HEK293 (cell line): ENCODE results near the gene FGF6.

Experiments used
- CTCF ChIA-PET: fragments of 350-600 bp; formaldehyde crosslinking; extraction: SDS; loops from one replicate; lab custom pipeline; 2021; ENCODE audit warnings: antibody characterized with exemption; lab: Yijun Ruan, JAX
- POLR2A ChIA-PET: fragments of 300-600 bp; formaldehyde crosslinking; extraction: SDS; loops from one replicate; lab custom pipeline; 2020; ENCODE audit warnings: antibody characterized with exemption, inconsistent platforms; lab: Yijun Ruan, JAX
- H3K27ac ChIP-seq: fragments of 200-500 bp; sonication (Bioruptor generic); 2 replicates; pipeline ENCODE4 v1.5.1; 2014; ENCODE audit warnings: low read depth, low read length, control low read depth, inconsistent platforms; ENCODE audit errors: extremely low read depth
- H3K36me3 ChIP-seq, 2 experiments: fragments of 200-500 bp in 1 of 2; sonication (Bioruptor generic) in 1 of 2; 1 replicate in 1 of 2; 2 replicates in 1 of 2; pipeline ENCODE4 v1.5.1; 2014 to 2017; ENCODE audit warnings: inconsistent platforms in 2 of 2, low read length in 2 of 2; ENCODE audit not compliant: control insufficient read depth in 2 of 2, insufficient read depth in 1 of 2
- H3K4me1 ChIP-seq: fragments of 200-500 bp; sonication (Bioruptor generic); 2 replicates; pipeline ENCODE4 v1.5.1; 2014; ENCODE audit warnings: mild to moderate bottlenecking, low read length, inconsistent platforms; ENCODE audit not compliant: control insufficient read depth, insufficient read depth
- H3K4me3 ChIP-seq: 2 replicates; pipeline ENCODE4 v1.5.1; 2011; ENCODE audit warnings: low read depth, mild to moderate bottlenecking, control low read depth, low read length, moderate library complexity
- H3K9me3 ChIP-seq: fragments of 200-500 bp; sonication (Bioruptor generic); 2 replicates; pipeline ENCODE4 v1.5.1; 2014; ENCODE audit warnings: low read depth, low read length, inconsistent platforms; ENCODE audit not compliant: control insufficient read depth, insufficient read depth
- GLIS1 ChIP-seq: fragments of 450-650 bp; formaldehyde crosslinking; IDR thresholded peaks from 2 replicates; pipeline ENCODE4 v1.5.1; 2016; ENCODE audit warnings: missing biosample characterization, missing genetic modification characterization
- KLF1 ChIP-seq: fragments of 450-650 bp; formaldehyde crosslinking; IDR thresholded peaks from 2 replicates; pipeline ENCODE4 v1.5.1; 2016; ENCODE audit warnings: missing biosample characterization, missing genetic modification characterization
- KLF8 ChIP-seq: fragments of 450-650 bp; formaldehyde crosslinking; IDR thresholded peaks from 2 replicates; pipeline ENCODE4 v1.5.1; 2016; ENCODE audit warnings: missing biosample characterization, missing genetic modification characterization
- PRDM6 ChIP-seq: fragments of 450-650 bp; formaldehyde crosslinking; IDR thresholded peaks from 2 replicates; pipeline ENCODE4 v1.5.1; 2017; ENCODE audit warnings: missing biosample characterization, missing genetic modification characterization
- RBAK ChIP-seq: fragments of 450-650 bp; formaldehyde crosslinking; IDR thresholded peaks from 2 replicates; pipeline ENCODE4 v1.5.1; 2016; ENCODE audit warnings: missing biosample characterization, missing genetic modification characterization
- REST ChIP-seq: fragments of 450-650 bp; formaldehyde crosslinking; IDR thresholded peaks from 2 replicates; pipeline ENCODE4 v1.5.1; 2016; ENCODE audit warnings: missing biosample characterization, missing genetic modification characterization
- SETDB1 ChIP-seq: IDR thresholded peaks from one replicate; pipeline ENCODE4 v1.6.1; 2017; ENCODE audit warnings: mild to moderate bottlenecking, low read length, moderate library complexity, mixed read lengths; ENCODE audit not compliant: insufficient read length
- SP7 ChIP-seq: fragments of 450-650 bp; formaldehyde crosslinking; IDR thresholded peaks from 2 replicates; pipeline ENCODE4 v1.5.1; 2016; ENCODE audit warnings: missing biosample characterization, missing genetic modification characterization
- TRIM28 ChIP-seq: IDR thresholded peaks from 2 replicates; pipeline ENCODE4 v1.6.1; 2011; ENCODE audit warnings: low read length, control low read depth, borderline replicate concordance
- WT1 ChIP-seq: fragments of 450-650 bp; formaldehyde crosslinking; IDR thresholded peaks from 2 replicates; pipeline ENCODE4 v1.5.1; 2016; ENCODE audit warnings: missing biosample characterization, missing genetic modification characterization
- ZBTB26 ChIP-seq: fragments of 450-650 bp; formaldehyde crosslinking; optimal IDR thresholded peaks from 2 replicates; pipeline ENCODE3; 2016; ENCODE audit warnings: missing biosample characterization, mild to moderate bottlenecking, missing genetic modification characterization
- ZBTB8A ChIP-seq: fragments of 450-650 bp; formaldehyde crosslinking; IDR thresholded peaks from 2 replicates; pipeline ENCODE4 v1.5.1; 2016; ENCODE audit warnings: missing biosample characterization, missing genetic modification characterization
- ZNF140 ChIP-seq: fragments of 450-650 bp; formaldehyde crosslinking; IDR thresholded peaks from 2 replicates; pipeline ENCODE4 v1.5.1; 2016; ENCODE audit warnings: missing biosample characterization, missing genetic modification characterization
- ZNF146 ChIP-seq: fragments of 450-650 bp; formaldehyde crosslinking; IDR thresholded peaks from 2 replicates; pipeline ENCODE4 v1.5.1; 2016; ENCODE audit warnings: missing biosample characterization, missing genetic modification characterization
- ZNF148 ChIP-seq: fragments of 450-650 bp; formaldehyde crosslinking; IDR thresholded peaks from 2 replicates; pipeline ENCODE4 v1.5.0; 2017; ENCODE audit warnings: missing biosample characterization, missing genetic modification characterization, borderline replicate concordance
- ZNF24 ChIP-seq: fragments of 450-650 bp; formaldehyde crosslinking; IDR thresholded peaks from 2 replicates; pipeline ENCODE4 v1.5.1; 2016; ENCODE audit warnings: missing biosample characterization, missing genetic modification characterization
- ZNF274 ChIP-seq, 2 experiments: fragments of 200-500 bp in 1 of 2; fragments of 450-650 bp in 1 of 2; sonication (Bioruptor generic) in 1 of 2; formaldehyde crosslinking in 1 of 2; IDR thresholded peaks; 2 replicates each; pipeline versions ENCODE4 v1.5.1 to v1.6.1; 2014 to 2016; ENCODE audit warnings: borderline replicate concordance in 1 of 2, inconsistent platforms in 1 of 2, low read length in 1 of 2, missing biosample characterization in 1 of 2, missing genetic modification characterization in 1 of 2
- ZNF311 ChIP-seq: fragments of 450-650 bp; formaldehyde crosslinking; IDR thresholded peaks from 2 replicates; pipeline ENCODE4 v1.5.1; 2017; ENCODE audit warnings: missing biosample characterization, missing genetic modification characterization, borderline replicate concordance
- ZNF37A ChIP-seq: fragments of 450-650 bp; IDR thresholded peaks from 2 replicates; pipeline ENCODE4 v1.5.1; 2018; ENCODE audit warnings: missing biosample characterization, missing genetic modification characterization
- ZNF416 ChIP-seq: fragments of 450-650 bp; formaldehyde crosslinking; IDR thresholded peaks from 2 replicates; pipeline ENCODE4 v1.5.1; 2016; ENCODE audit warnings: missing biosample characterization, missing genetic modification characterization
- ZNF501 ChIP-seq: fragments of 450-650 bp; formaldehyde crosslinking; IDR thresholded peaks from 2 replicates; pipeline ENCODE4 v1.5.1; 2016; ENCODE audit warnings: missing biosample characterization, missing genetic modification characterization
- ZNF639 ChIP-seq: fragments of 450-650 bp; formaldehyde crosslinking; IDR thresholded peaks from 2 replicates; pipeline ENCODE4 v1.5.1; 2016; ENCODE audit warnings: missing biosample characterization, missing genetic modification characterization
- ZNF670 ChIP-seq: fragments of 450-650 bp; formaldehyde crosslinking; IDR thresholded peaks from 2 replicates; pipeline ENCODE4 v1.5.1; 2016; ENCODE audit warnings: missing biosample characterization, missing genetic modification characterization, low read depth
- ZNF747 ChIP-seq: fragments of 450-650 bp; formaldehyde crosslinking; IDR thresholded peaks from 2 replicates; pipeline ENCODE4 v1.5.1; 2016; ENCODE audit warnings: missing biosample characterization, missing genetic modification characterization
- ZNF792 ChIP-seq: fragments of 450-650 bp; formaldehyde crosslinking; IDR thresholded peaks from 2 replicates; pipeline ENCODE4 v1.5.1; 2016; ENCODE audit warnings: missing biosample characterization, missing genetic modification characterization
- ZNF843 ChIP-seq: fragments of 450-650 bp; formaldehyde crosslinking; IDR thresholded peaks from 2 replicates; pipeline ENCODE4 v1.5.1; 2016; ENCODE audit warnings: missing biosample characterization, missing genetic modification characterization
- ZSCAN30 ChIP-seq: fragments of 450-650 bp; IDR thresholded peaks from 2 replicates; pipeline ENCODE4 v1.5.1; 2018; ENCODE audit warnings: missing biosample characterization, mild to moderate bottlenecking, missing genetic modification characterization, moderate library complexity

The FGF6 gene

GRCh38 chr12:4486980-4487379 lies 41.4 kb upstream of the FGF6 start:
- TF ChIP-seq WT1 (tag by site-specific recombination): no peak
- TF ChIP-seq ZNF639 (tag by site-specific recombination): no peak
- no peak for TF ChIP-seq ZBTB8A (tag by site-specific recombination)
- TF ChIP-seq ZNF37A: no peak
- no peak for TF ChIP-seq ZSCAN30 (tag by site-specific recombination)
- no peak for TF ChIP-seq ZNF670 (tag by site-specific recombination)
- no peak for TF ChIP-seq SP7 (tag by site-specific recombination)
- TF ChIP-seq ZNF747 (tag by site-specific recombination): no peak
- TF ChIP-seq ZNF146 (tag by site-specific recombination): no peak
- no peak for TF ChIP-seq ZNF24
- no peak for TF ChIP-seq ZNF148 (tag by site-specific recombination)
- TF ChIP-seq ZNF501: no peak
- no peak for TF ChIP-seq ZNF311
- TF ChIP-seq ZNF274 (IDR thresholded peaks at IDR 0.05; ENCODE audit: low read length): no peak
- no peak for TF ChIP-seq ZNF274 (tag by site-specific recombination; IDR thresholded peaks at IDR 0.05; ENCODE audit: borderline replicate concordance)
- no peak for TF ChIP-seq REST (tag by site-specific recombination)
- TF ChIP-seq, all 188 proteins: peak for 0
- Histone ChIP-seq H3K27ac (no peak overlapping the region), H3K4me1 (no peaks in the 10 kb centered on the region), H3K9me3 (no peaks in the 10 kb centered on the region), H3K36me3 (peaks cover 6 to 33% of the 10 kb centered on the region in 2 experiments; a peak in 2 of 3 replicates), H3K4me3 (no peak overlapping the region)
- CTCF ChIA-PET: interaction anchor here (1.4 kb wide), 1 partner anchor 10 kb away, joined by 5 read pairs; no protein-coding TSS in a partner anchor
- POLR2A ChIA-PET: no interaction called here

- ChIA-PET POLR2A (no interaction called here), CTCF (no interaction called here)
- no peaks in the 10 kb centered on the region for H3K4me1 ChIP-seq
- H3K27ac ChIP-seq: no peak overlapping the region
- H3K4me3 ChIP-seq: no peak overlapping the region
- H3K36me3 ChIP-seq: peaks cover 6 to 33% of the 10 kb centered on the region in 2 experiments; a peak in 2 of 3 replicates
- no peaks in the 10 kb centered on the region for H3K9me3 ChIP-seq
- no peak for TF ChIP-seq RBAK (tag by site-specific recombination)
- TF ChIP-seq KLF8: no peak
- TF ChIP-seq TRIM28: no peak
- no peak for TF ChIP-seq PRDM6
- no peak for TF ChIP-seq ZNF843 (tag by site-specific recombination)
- no peak for TF ChIP-seq GLIS1 (tag by site-specific recombination)
- no peak for TF ChIP-seq KLF1 (tag by site-specific recombination)
- no peak for TF ChIP-seq ZBTB26
- TF ChIP-seq ZNF792 (tag by site-specific recombination): no peak
- TF ChIP-seq ZNF140: no peak
- no peak for TF ChIP-seq SETDB1
- no peak for TF ChIP-seq ZNF416 (tag by site-specific recombination)
Observed at GRCh38 chr12:4486049-4486699, 40.6 kb upstream of the FGF6 start.
